Measurements from ENCODE around the gene LRSAM1.

- TF ChIP-seq CHD2 (IDR thresholded peaks at IDR 0.05; ENCODE audit: low read length) (no peak), ZNF274 (IDR thresholded peaks at IDR 0.05; ENCODE audit: borderline replicate concordance, extremely low read depth, low read length) (no peak), USF2 (IDR thresholded peaks at IDR 0.05; ENCODE audit: low read length) (no peak), CTCF (IDR thresholded peaks at IDR 0.05; ENCODE audit: control extremely low read depth in 1 of 3, insufficient read depth in 1 of 3, low read depth in 1 of 3, low read length in 3 of 3) (no peak), JUN (IDR thresholded peaks at IDR 0.05; ENCODE audit: low read depth, low read length) (no peak), EP300 (IDR thresholded peaks at IDR 0.05; ENCODE audit: borderline replicate concordance in 1 of 2, low read depth in 2 of 2, low read length in 2 of 2) (no peak)
These were observed 35.7 kb upstream of the LRSAM1 start for GRCh38 chr9:127415657-127416056.

Measured in H1 (cell line).